HG02981 (cell line): ENCODE results near the gene RBM44.
"Not testable (repeated sequence)": the region's sequence is repeated elsewhere in the genome, so short reads cannot be mapped to it uniquely, and the experiment has no call there.

Source experiments
- ATAC-seq: cut with Tn5 transposase; IDR thresholded peaks from one replicate; pipeline ENCODE4 v1.9.1; 2021; ENCODE audit warnings: mild to moderate bottlenecking, moderate library complexity; ENCODE audit not compliant: unreplicated experiment

RBM44 gene

GRCh38 chr2:237798236-237799059, at the start of gene RBM44:
RBM44 (plus strand) TSS chr2:237798779; CDS start chr2:237813610, 14,831 bp downstream.
- no peak for ATAC-seq

GRCh38 chr2:237749002-237749401, 49.6 kb upstream of the RBM44 start:
- no peak for ATAC-seq

- ATAC-seq = no peak
Measured at GRCh38 chr2:237749961-237750360, 48.6 kb upstream of the RBM44 start.

- ATAC-seq = not testable (repeated sequence)
Measured at GRCh38 chr2:237750441-237750840, 48.1 kb upstream of the RBM44 start.

- ATAC-seq = peak; percentile 99
Measured at GRCh38 chr2:237752761-237753165, 45.8 kb upstream of the RBM44 start.

GRCh38 chr2:237754182-237754581, 44.4 kb upstream of the RBM44 start:
- no peak for ATAC-seq

GRCh38 chr2:237754626-237755248, 43.8 kb upstream of the RBM44 start:
- no peak for ATAC-seq

GRCh38 chr2:237757616-237758015, 41.0 kb upstream of the RBM44 start:
- ATAC-seq = no peak

GRCh38 chr2:237758185-237758584, 40.4 kb upstream of the RBM44 start:
- no peak for ATAC-seq

- ATAC-seq = no peak
Measured at GRCh38 chr2:237759176-237759575, 39.4 kb upstream of the RBM44 start.

GRCh38 chr2:237760506-237761502, 37.8 kb upstream of the RBM44 start:
- ATAC-seq = no peak

- not testable (repeated sequence) for ATAC-seq
Measured at GRCh38 chr2:237762291-237763182, 36.0 kb upstream of the RBM44 start.

- ATAC-seq = no peak
Measured at GRCh38 chr2:237763812-237764211, 34.8 kb upstream of the RBM44 start.

GRCh38 chr2:237765122-237765521, 33.5 kb upstream of the RBM44 start:
- not testable (repeated sequence) for ATAC-seq

GRCh38 chr2:237765875-237766274, 32.7 kb upstream of the RBM44 start:
- no peak for ATAC-seq

GRCh38 chr2:237766340-237766739, 32.2 kb upstream of the RBM44 start:
- no peak for ATAC-seq

GRCh38 chr2:237772513-237772912, 26.1 kb upstream of the RBM44 start:
- no peak for ATAC-seq

- ATAC-seq = no peak
Measured at GRCh38 chr2:237773826-237774225, 24.8 kb upstream of the RBM44 start.

GRCh38 chr2:237774811-237775553, 23.6 kb upstream of the RBM44 start:
- ATAC-seq = no peak
